ENCODE data around the gene EMC8.
A peak's percentile ranks its signal among the peaks of the same experiment; 100 is the strongest.

Gene EMC8

GRCh38 chr16:85781695-85782370 is 17.5 kb downstream of the EMC8 start:
- no peak for DNase-seq

DNA sequence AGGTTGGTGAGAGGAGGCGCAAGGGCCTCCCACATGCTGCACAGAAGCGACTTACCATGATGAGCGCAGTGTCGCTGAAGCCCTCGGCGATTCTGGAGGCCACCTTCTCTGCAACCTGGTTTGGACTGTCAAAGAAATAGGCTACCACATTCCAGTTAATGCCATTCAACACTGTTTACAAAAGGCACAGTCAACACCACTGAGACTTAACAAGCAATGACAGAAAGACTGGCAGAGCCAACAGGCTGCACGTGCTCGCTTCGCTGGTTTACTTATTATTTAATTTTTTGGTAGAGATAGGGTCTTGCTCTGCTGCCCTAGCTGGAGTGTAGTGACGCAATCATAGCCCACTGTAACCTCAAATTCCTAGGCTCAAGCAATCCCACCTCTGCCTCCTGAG is 18.2 kb downstream of the EMC8 start:
- DNase-seq: no peak

DNA sequence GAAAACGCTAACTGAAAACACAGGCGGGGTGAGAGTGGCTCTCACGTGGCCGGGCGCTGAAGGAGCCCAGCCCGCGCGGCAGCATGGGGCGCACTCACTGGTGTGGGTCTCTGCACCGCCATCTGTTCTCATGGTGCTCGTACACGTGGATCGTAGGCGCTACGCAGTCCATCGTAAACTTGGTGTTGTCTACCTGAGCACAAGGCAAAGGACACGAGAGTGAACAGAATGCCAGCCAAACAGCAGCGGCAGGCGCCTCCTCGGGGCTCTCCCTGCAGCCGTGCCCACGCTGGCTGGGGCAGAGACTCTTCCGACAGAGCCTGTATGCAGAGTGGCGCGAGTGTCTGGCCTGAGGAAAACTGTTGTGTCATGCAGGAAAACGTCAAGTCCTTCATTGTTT is 19.1 kb downstream of the EMC8 start:
- DNase-seq: no peak

GRCh38 chr16:85778873-85779272 is 20.5 kb downstream of the EMC8 start:
- no peak for DNase-seq

DNA sequence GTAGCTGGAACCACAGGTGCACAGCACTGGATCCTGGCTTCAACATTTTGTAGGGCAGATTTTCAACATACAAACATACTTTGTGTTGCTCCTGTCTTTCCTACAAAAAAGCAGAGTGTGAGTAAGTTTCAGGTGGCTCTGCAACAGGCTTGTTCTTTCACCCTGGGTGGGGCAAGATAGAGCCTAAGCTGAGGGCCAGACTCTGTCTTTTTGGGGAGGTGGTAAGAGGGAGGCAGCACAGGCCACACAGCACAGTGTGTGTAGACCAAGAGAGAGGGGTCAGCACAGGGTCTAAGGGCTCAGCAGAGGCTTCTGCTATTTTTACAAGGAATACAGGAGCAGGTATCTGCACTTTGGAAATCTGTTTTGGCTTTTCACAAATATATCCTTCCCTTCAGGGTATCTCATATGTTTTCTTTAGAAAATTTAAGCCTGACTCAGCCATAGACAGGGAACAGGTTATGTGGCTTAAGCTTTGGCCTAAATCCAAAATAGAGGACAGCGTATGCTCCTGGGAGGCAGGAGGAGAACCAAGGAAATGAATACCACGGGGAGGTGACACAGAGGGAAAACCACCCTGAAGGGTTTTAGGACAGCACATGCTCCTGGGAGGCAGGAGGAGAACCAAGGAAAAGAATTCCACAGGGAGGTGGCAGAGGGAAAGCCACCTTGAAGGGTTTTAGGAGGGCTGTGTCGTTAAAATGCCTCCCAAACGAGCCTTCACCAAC is 21.6 kb downstream of the EMC8 start:
- no peak for DNase-seq

- no peak for DNase-seq
Measured at GRCh38 chr16:85774811-85775210, 24.5 kb downstream of the EMC8 start.

DNA sequence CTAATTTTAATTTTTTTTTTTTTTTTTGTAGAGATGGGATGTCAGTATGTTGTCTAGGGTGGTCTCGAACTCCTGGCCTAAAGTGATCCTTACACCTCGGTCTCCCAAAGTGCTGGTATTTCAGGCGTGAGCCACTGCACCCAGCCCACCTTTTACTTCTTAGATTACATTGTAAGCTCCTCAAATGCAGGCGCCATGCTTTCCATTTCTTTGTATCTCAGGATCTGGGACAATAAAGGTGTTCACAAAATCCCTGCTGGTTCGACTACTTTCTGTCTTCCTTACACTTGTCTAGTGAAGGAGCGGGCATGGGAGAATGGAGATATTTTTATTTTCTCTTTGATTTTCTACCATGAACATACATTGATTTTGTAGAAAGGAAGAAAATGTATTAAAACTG is 25.2 kb downstream of the EMC8 start:
- DNase-seq: no peak

DNA sequence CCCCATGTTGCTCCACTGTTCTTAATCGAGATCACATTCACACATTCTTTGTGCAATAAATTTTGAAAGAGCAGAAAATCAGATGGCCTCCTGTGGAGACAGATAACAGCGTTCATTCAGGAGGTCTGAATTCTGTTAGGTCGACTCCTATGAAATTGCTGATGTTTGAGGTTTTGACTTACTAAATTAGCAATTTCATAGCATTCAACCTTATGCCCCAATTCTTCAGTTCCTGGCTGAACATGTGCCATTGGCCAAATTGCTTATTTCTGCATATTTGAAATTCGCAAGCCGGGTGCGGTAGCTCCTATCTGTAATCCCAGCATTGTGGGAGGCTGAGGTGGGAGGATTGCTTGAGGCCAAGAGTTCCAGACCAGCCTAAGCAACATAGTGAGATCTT is 26.3 kb downstream of the EMC8 start:
- no peak for DNase-seq

DNA sequence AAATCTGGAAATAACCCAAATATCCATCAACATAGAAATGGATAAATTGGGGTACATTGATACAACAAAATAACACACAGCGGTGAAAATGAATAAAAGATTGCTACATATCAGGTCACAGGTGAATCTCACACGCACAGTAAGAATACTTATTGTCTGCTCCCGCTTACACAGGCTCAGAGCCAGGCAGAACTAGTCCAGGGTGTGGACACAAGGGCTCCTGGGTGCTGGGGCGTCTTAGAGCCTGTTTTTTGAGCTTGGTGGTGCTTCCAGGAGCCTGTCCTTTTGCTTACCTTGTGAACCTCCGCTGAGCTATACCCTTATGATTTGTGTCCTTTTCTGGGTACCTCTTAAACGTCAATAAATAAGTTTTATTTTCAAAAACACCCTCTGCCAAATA is 28.6 kb downstream of the EMC8 start:
- DNase-seq: no peak

DNA sequence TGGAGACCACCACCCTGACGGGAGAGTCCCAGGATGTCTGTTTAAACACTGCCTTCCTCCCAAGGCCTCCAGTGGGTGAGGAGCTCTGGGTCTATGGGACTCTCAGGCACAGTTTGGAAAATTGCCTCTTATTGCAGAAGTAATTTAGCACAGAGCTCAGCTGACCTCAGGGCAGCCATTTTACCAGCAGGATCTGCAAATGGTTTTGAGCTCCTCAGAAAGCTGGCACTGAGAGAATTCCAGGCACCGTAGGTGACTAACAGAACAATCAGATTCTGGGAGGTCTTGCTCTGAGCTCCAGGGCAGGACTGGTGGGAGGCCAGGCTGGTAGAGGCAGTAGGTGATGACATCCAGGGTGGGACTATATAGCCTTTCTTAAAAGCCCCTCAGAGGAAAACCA is 31.1 kb downstream of the EMC8 start:
- DNase-seq: no peak

- DNase-seq: peak; percentile 89
Measured at GRCh38 chr16:85767531-85767930, 31.8 kb downstream of the EMC8 start.

- no peak for DNase-seq
Measured at GRCh38 chr16:85765767-85766166, 33.6 kb downstream of the EMC8 start.

DNA sequence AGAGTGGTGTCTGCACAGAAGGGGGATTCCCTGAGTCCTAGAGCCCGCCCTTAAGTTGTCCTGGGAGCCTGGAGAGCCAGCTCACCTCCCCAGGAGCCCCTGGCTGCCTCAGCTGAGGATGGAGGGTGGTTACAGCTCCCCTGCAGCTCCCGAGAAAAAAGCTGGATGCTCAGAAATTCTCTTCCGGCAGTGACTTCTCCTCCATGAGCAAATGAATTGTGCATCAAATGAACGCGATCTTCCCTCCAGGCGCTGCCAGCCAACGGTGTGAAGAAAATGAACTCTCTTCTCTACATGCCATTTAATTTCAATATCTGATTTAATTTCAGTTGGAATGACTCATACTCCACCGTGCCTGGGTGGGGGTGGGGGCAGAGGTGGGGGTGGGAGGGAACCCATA is 34.1 kb downstream of the EMC8 start:
- no peak for DNase-seq

DNA sequence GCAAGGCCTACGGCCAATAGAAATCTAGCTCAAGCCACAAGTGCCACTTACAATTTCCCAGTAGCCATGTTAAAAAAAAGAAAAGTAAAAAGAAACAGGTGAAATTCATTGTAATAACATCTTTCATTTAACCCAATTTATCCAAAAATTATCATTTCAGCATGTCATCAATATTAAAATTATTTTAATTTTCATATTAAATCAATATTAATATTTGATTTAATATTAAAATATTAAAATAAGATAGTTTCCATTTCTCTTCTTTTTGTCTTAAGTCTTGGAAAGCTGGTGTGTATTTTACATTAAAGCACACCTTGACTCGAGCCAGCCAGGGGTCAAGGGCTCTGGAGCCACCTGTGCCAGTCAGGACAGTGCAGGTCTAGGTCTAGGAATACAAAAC is 35.7 kb downstream of the EMC8 start:
- DNase-seq: no peak

- no peak for DNase-seq
Measured at GRCh38 chr16:85762970-85763369, 36.4 kb downstream of the EMC8 start.

DNA sequence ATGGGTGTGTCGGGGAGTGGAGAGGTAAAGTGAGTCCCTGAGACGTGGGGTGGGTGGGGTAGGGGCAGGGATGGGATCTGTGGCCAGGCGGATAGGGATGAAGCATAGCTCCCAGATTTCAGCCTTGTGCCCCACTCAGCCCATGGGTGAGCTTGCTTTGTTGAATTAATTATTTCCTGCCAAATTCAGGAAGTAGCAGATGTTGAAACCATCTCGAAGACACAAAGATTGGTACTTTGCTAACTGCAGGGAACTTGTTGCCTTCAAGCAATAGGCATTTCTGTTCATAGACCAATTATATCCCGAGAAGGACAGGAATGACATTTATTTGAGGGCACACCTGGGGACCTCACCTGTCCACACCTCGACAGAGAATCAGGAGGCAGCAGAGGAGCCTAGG is 37.5 kb downstream of the EMC8 start:
- no peak for DNase-seq

- DNase-seq: no peak
Measured at GRCh38 chr16:85759631-85760419, 39.5 kb downstream of the EMC8 start.

DNA sequence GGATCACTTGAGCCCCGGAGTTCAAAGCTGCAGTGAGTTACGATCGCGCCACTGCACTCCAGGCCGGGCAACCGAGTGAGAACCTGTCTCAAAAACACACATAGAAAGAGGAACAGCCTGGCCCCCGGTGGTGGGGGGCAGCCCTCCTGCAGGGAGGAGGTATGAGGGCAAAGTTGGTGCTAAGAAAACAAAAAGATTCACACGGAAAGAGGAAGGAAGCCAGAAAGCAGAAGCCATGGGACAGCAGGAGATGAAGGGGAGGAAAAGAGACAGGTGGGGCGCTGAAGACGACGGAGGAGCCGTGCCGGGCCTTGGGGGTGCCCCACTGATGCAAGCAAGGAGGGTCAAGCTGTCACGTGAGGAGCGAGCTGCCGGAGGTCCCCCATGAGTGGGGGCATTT is 40.2 kb downstream of the EMC8 start:
- no peak for DNase-seq

DNA sequence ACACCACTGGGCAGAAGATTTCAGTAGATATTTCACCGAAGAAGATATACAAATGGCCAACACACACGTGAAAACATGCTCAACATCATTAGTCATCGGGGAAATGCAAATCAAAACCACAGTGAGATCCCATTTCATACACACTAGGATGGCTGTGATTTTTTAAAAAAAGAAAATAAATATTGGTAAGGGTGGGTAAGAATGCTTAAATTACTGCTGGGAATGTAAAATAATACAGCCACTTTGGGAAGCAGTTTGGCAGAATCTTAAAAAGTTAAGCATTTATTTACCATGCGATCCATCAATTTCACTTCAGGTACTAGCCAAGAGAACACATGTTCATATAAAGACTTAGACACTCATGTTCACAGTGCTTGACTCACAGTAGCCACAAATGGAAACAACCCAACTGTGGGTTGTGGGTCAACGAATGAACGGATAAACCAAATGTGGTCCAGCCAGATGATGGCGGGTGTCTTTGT is 42.0 kb downstream of the EMC8 start:
- DNase-seq: peak; percentile 72

DNA sequence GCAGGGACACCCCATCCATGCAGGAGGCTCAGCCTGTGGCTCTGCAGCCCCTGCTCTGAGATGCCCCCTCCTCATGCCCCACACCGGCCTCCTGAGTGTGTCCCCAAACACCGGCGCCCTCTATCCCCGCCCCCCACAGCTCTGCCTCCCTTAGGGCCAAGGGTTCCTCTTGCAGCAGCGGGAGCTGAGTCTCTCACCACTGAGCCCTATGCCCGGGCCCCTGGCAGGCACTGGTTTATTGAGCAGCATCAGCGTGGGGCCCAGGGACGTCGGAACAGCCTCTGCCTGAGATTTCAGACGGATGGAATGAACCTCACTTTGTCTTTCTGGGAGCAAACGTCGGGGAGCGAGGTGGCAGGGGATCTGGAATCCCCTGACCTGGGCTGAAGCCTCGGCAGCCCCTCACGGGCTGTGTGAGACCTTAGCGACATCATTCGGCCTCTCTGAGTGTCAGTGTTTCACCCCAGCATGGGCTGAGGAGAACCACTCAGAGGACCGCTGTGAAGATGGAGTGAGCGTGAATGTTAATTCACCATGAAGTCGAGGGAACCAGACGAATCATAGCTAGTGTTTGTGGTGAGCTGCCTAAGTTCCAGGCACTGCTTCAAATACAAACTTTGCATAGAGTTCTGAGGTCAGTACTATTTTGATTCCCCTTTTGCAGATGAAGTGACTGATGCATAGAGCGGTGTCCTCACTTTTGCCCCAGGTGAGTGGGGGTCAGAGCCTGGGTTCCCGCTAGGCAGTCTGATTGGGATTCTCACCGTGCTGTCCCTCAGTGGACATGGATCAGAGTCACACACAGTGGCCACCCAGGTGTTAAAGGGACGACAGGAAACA is 43.2 kb downstream of the EMC8 start:
- no peak for DNase-seq

GRCh38 chr16:85754413-85754812 is 44.9 kb downstream of the EMC8 start:
- peak; percentile 31 for DNase-seq

- DNase-seq: no peak
Measured at GRCh38 chr16:85753976-85754375, 45.4 kb downstream of the EMC8 start.

- no peak for DNase-seq
Measured at GRCh38 chr16:85753559-85753958, 45.8 kb downstream of the EMC8 start.

All from fibroblast of skin of scalp (primary cell).